Jurkat, Clone E6-1 (cell line): ENCODE data around the gene CNIH3.
"Not testable (repeated sequence)": the region's sequence is repeated elsewhere in the genome, so short reads cannot be mapped to it uniquely, and the experiment has no call there.

Experiments used
- DNase-seq: peaks from one replicate; pipeline ENCODE4 v3.0.0-alpha.2; 2011; ENCODE audit warnings: low read depth, low spot score
- H3K4me3 ChIP-seq: 2 replicates; pipeline ENCODE4 v1.5.1; 2011; ENCODE audit warnings: mild to moderate bottlenecking, low read length, control low read depth, moderate library complexity

The CNIH3 gene

DNA sequence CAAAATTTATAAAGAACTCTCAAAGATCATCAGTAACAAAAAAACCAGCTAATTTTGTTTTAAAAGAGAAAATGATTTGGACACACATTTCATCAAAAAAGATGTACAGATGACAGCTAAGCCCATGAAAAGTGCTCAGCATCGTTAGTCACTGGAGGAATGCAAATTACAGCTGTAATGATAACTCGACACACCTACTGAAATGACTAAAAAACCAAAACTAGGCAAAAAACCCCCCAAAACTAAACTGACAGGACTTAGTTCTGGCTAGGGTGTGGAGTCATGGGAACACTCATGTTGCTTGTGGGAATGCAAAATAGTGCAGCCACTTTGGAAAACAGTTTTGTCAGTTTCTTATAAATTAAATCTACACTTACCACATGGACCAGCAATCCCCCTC, 59.5 kb downstream of the CNIH3 start:
- DNase-seq, result no peak
- no peak overlapping the region for H3K4me3 ChIP-seq

DNA sequence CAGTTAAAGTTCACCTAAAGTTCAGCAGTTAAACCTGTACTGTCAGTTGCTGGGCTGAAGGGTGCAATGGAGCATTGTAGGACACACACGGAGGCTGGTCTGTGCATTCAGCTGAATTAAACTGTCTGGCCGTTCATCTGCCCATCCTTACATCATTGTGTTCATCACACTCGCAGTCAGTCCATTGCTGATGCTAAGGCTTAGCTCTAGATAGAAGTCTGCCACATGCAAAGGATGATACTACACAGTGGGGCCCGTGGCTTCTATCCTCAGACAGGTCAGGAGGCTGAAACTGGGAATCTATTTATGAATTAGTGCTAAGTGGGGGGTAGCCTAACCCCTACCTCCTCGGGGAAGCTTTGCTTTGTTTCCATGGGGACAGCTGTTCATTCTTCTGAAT, 60.4 kb downstream of the CNIH3 start:
- H3K4me3 ChIP-seq, result no peak overlapping the region
- DNase-seq, result no peak

DNA sequence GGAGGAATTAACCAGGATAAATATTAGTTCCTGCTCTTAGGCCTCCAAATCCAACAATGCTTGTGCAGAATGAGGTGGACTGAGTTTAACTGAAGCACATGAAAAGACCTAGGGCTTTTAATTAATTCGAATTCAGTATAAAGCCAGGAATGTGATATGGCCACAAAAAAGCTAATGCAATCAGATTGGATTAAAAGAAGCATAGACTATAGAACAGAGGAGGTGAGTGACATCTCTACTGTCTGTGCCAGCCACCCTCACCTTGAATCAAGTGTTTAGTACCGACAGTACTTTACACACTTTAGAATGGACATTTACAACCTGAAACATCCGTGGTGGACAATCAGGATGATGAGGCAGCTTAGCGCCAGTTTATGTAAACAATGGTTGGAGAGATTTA, 62.1 kb downstream of the CNIH3 start:
- DNase-seq, result no peak
- no peak overlapping the region for H3K4me3 ChIP-seq

GRCh38 chr1:224679606-224680005, 63.5 kb downstream of the CNIH3 start:
- H3K4me3 ChIP-seq, result no peak overlapping the region
- DNase-seq, result no peak

DNA sequence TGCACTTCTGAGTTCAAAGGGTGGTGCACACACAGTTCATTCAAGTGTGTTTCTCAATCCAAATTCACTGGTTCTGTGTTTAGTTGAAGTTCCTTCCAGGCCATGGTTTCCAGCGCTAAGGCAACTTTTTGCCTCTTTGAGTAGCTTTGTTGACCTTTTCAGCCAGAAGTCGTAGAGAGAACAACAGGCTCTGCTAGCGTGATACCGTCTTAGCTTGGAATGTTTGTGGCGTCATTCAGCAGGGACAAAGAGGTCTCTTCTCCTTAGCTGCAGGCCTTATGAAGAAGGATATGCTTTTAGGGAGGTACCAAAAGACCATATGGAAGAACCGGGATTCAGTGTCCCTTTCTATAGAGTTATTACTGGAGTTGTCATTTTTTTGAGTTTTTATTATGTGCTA, 65.7 kb downstream of the CNIH3 start:
- DNase-seq, result no peak
- H3K4me3 ChIP-seq, result no peak overlapping the region

GRCh38 chr1:224683936-224684335, 67.8 kb downstream of the CNIH3 start:
- no peak overlapping the region for H3K4me3 ChIP-seq
- no peak for DNase-seq

GRCh38 chr1:224684979-224685425, 68.9 kb downstream of the CNIH3 start:
- DNase-seq, result no peak
- no peak overlapping the region for H3K4me3 ChIP-seq

- not testable (repeated sequence) for H3K4me3 ChIP-seq, DNase-seq
Observed at GRCh38 chr1:224686140-224686539, 70.0 kb downstream of the CNIH3 start.

DNA sequence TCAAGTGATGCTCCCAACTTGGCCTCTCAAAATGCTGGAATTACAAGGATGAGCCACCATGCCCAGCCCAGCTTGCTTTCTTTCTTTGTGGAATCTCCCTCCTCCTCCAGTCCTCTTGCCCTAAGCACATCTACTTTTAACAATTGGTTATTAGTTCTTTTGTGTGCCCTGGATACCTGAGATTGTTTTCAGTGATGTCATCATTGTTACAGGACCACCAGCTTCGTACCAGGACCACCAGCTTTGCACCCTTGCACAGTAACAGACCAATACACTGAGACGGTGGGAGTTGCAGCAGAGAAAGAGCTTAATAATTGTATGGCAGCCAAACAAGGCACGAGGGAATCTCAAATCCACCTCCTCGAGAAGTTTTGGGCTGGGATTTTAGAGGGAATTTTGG, 71.3 kb downstream of the CNIH3 start:
- no peak for DNase-seq

DNA sequence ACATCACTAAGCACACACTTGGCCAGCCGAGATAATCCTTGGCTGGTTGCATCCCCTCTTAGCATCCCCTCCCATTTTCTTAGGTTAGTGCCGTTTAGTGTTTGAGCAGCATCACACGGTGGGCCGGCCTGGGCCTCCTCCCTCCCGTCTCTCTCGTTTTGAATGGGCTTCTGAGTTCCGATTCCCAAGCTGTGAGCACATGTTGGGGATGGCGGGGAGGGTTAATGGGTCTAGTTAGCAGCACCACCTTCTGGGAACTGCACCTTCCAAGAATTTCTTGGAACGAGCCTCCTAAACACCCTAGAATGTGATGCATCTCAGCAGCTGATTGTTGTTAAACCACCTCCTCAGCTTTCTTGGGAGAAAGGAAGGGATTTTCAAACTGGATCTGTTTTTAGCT, 73.3 kb downstream of the CNIH3 start:
- no peak for DNase-seq
- no peak overlapping the region for H3K4me3 ChIP-seq

More for the DNA sequence above, 71.3 kb downstream of the CNIH3 start:
- no peak overlapping the region for H3K4me3 ChIP-seq

GRCh38 chr1:224690576-224690975, 74.5 kb downstream of the CNIH3 start:
- no peak for DNase-seq
- H3K4me3 ChIP-seq, result no peak overlapping the region

DNA sequence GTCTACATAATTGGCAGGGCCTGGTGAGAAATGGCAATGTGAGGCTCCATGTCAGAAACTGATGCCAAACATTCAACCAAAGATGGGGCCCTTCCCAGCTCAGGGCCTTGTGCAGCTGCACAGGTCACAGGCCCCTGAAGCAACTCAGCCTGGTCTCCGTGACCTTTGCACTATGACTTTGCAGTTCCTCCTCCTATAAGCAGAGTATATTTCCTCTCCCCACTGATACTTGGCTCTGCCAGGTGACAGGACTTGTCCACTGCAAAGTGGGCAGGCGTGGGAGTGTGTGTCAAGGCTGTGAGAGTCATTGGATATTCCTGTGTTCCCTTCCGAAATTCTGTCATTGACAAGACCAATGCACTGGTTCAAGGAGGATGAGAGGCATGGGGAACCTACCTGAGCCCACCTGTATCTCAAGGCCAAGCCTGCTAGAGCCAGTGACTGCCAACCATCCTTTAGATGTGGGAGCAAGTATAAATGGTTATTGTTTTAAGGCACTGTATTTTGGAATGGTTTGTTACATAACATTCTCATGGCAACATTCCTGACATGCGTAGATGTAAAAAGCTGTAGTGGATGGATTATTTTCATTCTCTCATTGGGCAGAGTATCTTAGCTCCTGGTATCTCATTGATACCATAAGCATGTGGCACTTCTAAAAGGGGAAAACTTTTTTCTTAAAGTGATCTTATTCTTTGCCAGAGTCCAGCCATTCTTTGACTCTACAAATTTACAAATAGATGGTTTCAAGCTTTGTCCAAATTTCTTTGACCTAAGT, 75.2 kb downstream of the CNIH3 start:
- H3K4me3 ChIP-seq, result no peak overlapping the region

GRCh38 chr1:224694969-224695368, 78.9 kb downstream of the CNIH3 start:
- DNase-seq, result no peak

More for the DNA sequence above, 75.2 kb downstream of the CNIH3 start:
- no peak for DNase-seq

DNA sequence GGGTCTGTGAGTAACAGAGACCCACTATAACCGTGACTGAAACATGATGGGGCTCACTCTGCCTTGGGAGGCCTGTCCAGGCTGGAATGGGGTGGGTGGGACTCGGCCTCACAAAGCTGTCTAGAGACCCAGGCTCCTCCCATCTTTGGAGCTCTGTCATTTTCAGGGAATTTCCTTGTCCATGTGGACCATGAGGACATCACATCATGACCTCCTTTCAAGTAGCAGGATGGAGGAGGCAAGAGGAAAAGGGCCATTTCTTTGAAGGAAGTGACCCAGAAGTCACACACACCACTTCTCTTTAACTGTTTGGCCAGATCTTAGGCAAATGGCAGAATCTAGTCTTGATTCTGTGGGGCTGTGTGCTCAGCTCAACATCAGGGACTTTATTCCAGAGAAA, 79.9 kb downstream of the CNIH3 start:
- DNase-seq, result no peak
- H3K4me3 ChIP-seq, result no peak overlapping the region

More at GRCh38 chr1:224694969-224695368, 78.9 kb downstream of the CNIH3 start:
- no peak overlapping the region for H3K4me3 ChIP-seq

DNA sequence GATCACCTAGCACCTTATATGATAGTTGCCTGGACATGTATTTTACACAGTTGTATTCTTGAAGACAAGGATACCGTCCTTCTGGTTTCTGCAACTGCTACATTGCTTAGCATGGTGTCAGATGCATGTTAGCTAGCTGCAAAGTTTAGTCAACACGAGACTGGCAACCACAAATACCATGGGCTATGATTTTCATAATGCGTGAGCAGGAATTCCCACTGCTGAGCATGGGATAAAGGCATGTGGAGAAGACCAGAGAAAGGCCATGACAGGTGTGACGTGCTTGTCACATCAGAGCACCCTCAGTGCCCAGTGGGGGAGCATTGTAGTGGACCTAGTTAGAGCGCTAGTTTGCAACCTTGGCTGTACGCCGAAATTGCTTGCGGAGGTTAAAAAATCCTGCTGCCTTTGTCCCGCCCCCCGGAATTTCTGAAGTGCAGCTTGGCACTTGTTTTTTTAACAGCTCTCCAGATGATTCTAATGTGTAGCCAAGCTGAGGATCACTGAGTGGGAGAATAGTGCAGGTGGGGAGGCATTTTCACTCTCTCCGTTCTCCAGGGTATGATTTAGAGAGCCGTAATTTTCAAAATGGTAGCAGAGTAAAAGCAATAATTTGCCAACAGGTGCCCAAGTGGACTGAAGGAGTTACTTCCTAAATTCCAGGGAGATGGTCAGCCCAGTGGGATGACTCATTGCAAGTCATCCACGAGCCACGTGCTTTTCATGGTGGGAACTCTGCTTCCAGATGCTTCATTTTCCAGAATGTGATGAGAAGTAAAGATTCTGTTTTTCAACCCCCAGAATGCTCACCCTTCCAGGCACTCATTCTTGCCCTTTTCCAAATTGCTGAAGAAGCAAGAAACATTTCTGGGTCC, 81.0 kb downstream of the CNIH3 start:
- no peak for DNase-seq
- no peak overlapping the region for H3K4me3 ChIP-seq

- no peak overlapping the region for H3K4me3 ChIP-seq
- no peak for DNase-seq
Observed at GRCh38 chr1:224698015-224698451, 81.9 kb downstream of the CNIH3 start.

DNA sequence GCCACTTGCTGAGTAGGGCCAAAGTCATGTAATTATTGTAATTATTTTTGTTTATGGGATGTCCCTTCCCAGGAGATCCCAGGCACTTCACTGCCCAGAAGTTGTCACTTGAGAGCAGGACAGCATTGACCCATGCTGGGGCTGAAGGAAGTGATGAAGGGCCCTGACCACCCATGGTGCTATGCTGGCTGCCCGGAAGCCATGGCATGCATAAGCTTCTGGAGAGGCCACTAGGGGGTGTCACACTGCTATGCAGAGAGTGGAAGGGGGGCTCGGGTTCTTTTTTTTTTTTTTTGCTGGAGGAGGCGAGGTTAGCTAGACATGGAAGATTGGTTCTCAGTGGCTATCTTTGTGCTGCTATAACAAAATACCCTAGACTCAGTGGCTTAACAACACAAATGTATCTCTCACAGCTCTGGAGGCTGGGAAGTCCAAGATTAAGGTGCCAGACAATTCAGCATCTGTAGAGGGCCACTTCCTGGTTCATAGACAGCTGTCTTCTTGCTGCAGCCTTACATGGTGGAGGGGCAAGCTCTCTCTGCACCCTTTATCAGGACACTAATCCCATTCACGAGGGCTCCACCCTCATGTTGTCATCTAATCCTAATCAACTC, 84.9 kb downstream of the CNIH3 start:
- peak; percentile 44 for DNase-seq
- H3K4me3 ChIP-seq, result no peak overlapping the region

- H3K4me3 ChIP-seq, result no peak overlapping the region
- DNase-seq, result no peak
Observed at GRCh38 chr1:224703702-224704101, 87.6 kb downstream of the CNIH3 start.

GRCh38 chr1:224704107-224704735, 88.1 kb downstream of the CNIH3 start:
- DNase-seq, result no peak
- no peak overlapping the region for H3K4me3 ChIP-seq
